H1 (cell line): ENCODE results near the gene RAP1GDS1. TPM values are rescaled to one million over a fixed set of nuclear protein-coding genes. Genes with fewer than 3 reads are reported as not detected.

ENCODE experiments used
- ATF3 ChIP-seq: IDR thresholded peaks from 2 replicates; pipeline ENCODE4 v1.6.1; 2011; ENCODE audit warnings: low read depth, mild to moderate bottlenecking, low read length; ENCODE audit not compliant: insufficient read depth
- CTCF ChIP-seq, 3 experiments: IDR thresholded peaks; 1 replicate in 2 of 3; 2 replicates in 1 of 3; pipeline versions ENCODE4 v1.5.1 to v1.6.1; 2011; ENCODE audit warnings: low read length in 3 of 3, mild to moderate bottlenecking in 3 of 3, inconsistent platforms in 2 of 3, low read depth in 1 of 3, moderate library complexity in 1 of 3; ENCODE audit not compliant: insufficient read depth in 1 of 3; ENCODE audit errors: control extremely low read depth in 1 of 3
- SP4 ChIP-seq: IDR thresholded peaks from 2 replicates; pipeline ENCODE4 v1.6.1; 2012; ENCODE audit warnings: low read length, inconsistent platforms
- USF2 ChIP-seq: IDR thresholded peaks from 2 replicates; pipeline ENCODE4 v1.6.1; 2011; ENCODE audit warnings: low read length, improper control_type of control experiment
- polyA plus RNA-seq, 7 experiments: library from polyadenylated mRNA; depleted of rRNA in 3 of 7; stranded (reverse) in 5 of 7; unstranded in 2 of 7; fragments of >200 nt in 5 of 7; fragments of 200-250 nt in 2 of 7; gene quantifications; 1 replicate in 5 of 7; 2 replicates in 1 of 7; 4 replicates in 1 of 7; pipeline versions ENCODE4 v1.2.1 to v1.2.3, GENCODE V29; 2011 to 2013; ENCODE audit warnings: missing spikeins in 2 of 7, mixed read lengths in 2 of 7
- total RNA-seq: library from RNA; stranded (reverse); fragmentation: NEBNext Ultra II Directional; extraction: Animal tissue kit (Norgen Biotek cat#: 25700); gene quantifications from 2 replicates; pipeline ENCODE4 v1.2.1, GENCODE V29; 2021

The RAP1GDS1 gene
- total and polyA plus RNA-seq, 2 of the 8 experiments (the other 6 are each of a cell fraction or from before 2014, with no cell fraction given), result 12.8 to 31.9 TPM

- TF ChIP-seq CTCF (IDR thresholded peaks at IDR 0.05; ENCODE audit: control extremely low read depth in 1 of 3, insufficient read depth in 1 of 3, low read depth in 1 of 3, low read length in 3 of 3) (no peak), USF2 (no peak), ATF3 (no peak), SP4 (no peak)
Measured at GRCh38 chr4:98490251-98490650, 229.1 kb downstream of the RAP1GDS1 start (continued).
